Tibial artery (tissue), 4 donors: ENCODE results near the gene PTPRN2.
A peak's percentile ranks its signal among the peaks of the same experiment; 100 is the strongest.

Experiments used
- DNase-seq, 2 donors: peaks; one replicate each; pipeline ENCODE4 v3.0.0-alpha.2; 2019
- H3K27ac ChIP-seq, 2 donors: fragments of 200-600 bp; sonication (generic) in 1 of 2; 1 replicate in 1 of 2; 2 replicates in 1 of 2; pipeline ENCODE4 v1.5.1; 2018 to 2019; ENCODE audit warnings: mild to moderate bottlenecking in 1 of 2
- H3K27me3 ChIP-seq, 2 donors: fragments of 200-600 bp; sonication (generic) in 1 of 2; one replicate each; pipeline versions ENCODE4 v1.5.1 to v1.6.0; 2016 to 2019
- H3K36me3 ChIP-seq, 3 donors: fragments of 200-600 bp; sonication (generic) in 2 of 3; one replicate each; pipeline ENCODE4 v1.5.1; 2016 to 2019; ENCODE audit warnings: mild to moderate bottlenecking in 2 of 3
- H3K4me1 ChIP-seq, 4 donors: fragments of 200-600 bp; sonication (generic) in 2 of 4; 1 replicate in 3 of 4; 2 replicates in 1 of 4; pipeline ENCODE4 v1.5.1; 2016 to 2019
- H3K4me3 ChIP-seq, 2 donors: fragments of 200-600 bp; sonication (generic) in 1 of 2; 1 replicate in 1 of 2; 2 replicates in 1 of 2; pipeline ENCODE4 v1.5.1; 2018 to 2019; ENCODE audit warnings: mild to moderate bottlenecking in 2 of 2
- H3K9me3 ChIP-seq, 3 donors: fragments of 200-600 bp; sonication (generic) in 1 of 3; one replicate each; pipeline ENCODE4 v1.5.1; 2016 to 2019
- CTCF ChIP-seq, 2 experiments: fragments of 200-600 bp in 1 of 2; fragments of 450-650 bp in 1 of 2; IDR thresholded peaks; one replicate each; pipeline ENCODE4 v1.5.1; 2017 to 2019; ENCODE audit warnings: antibody characterized with exemption in 2 of 2, mild to moderate bottlenecking in 1 of 2, moderate library complexity in 1 of 2
- intact Hi-C: fragments of 100-400 bp; cut with DNase I; formaldehyde crosslinking; loops from one replicate; pipeline ENCODE4 v1.15.0; 2023; ENCODE audit warnings: low total_unique reads

Gene PTPRN2

GRCh38 chr7:157890921-157891401, 696.7 kb downstream of the PTPRN2 start:
- no peaks in the 10 kb centered on the region for H3K4me1 ChIP-seq
- no peaks in the 10 kb centered on the region for H3K36me3 ChIP-seq
- TF ChIP-seq CTCF (IDR thresholded peaks at IDR 0.05): no peak
- intact Hi-C loops: no loop called here
- H3K9me3 ChIP-seq: no peaks in the 10 kb centered on the region
- no peak overlapping the region for H3K27ac ChIP-seq
- H3K27me3 ChIP-seq: peaks cover 0 to 6% of the 10 kb centered on the region in 2 donors
- DNase-seq: peak; percentile 9 to 58
- no peak overlapping the region for H3K4me3 ChIP-seq

- no peak for TF ChIP-seq CTCF (IDR thresholded peaks at IDR 0.05)
- DNase-seq: no peak
- H3K9me3 ChIP-seq: peaks cover 0 to 7% (median 0%) of the 10 kb centered on the region in 3 donors
- no peaks in the 10 kb centered on the region for H3K4me1 ChIP-seq
- H3K27ac ChIP-seq: no peak overlapping the region
- no peak overlapping the region for H3K4me3 ChIP-seq
- intact Hi-C loops: no loop called here
- peaks cover 0 to 6% of the 10 kb centered on the region in 2 donors for H3K27me3 ChIP-seq
- no peaks in the 10 kb centered on the region for H3K36me3 ChIP-seq
Observed at GRCh38 chr7:157889480-157889879, 698.1 kb downstream of the PTPRN2 start.

- DNase-seq: peak; percentile 12 to 18
- Histone ChIP-seq H3K9me3 (peaks cover 0 to 7% (median 0%) of the 10 kb centered on the region in 3 donors), H3K36me3 (no peaks in the 10 kb centered on the region), H3K27me3 (peaks cover 0 to 6% of the 10 kb centered on the region in 2 donors), H3K4me3 (no peak overlapping the region), H3K27ac (no peak overlapping the region), H3K4me1 (no peaks in the 10 kb centered on the region)
- TF ChIP-seq CTCF (IDR thresholded peaks at IDR 0.05): no peak
- intact Hi-C loops: no loop called here
Observed at GRCh38 chr7:157888579-157888978, 699.0 kb downstream of the PTPRN2 start.

- no peak for DNase-seq
- TF ChIP-seq CTCF (IDR thresholded peaks at IDR 0.05): no peak
- no peak overlapping the region for H3K4me3 ChIP-seq
- H3K27me3 ChIP-seq: peaks cover 0 to 6% of the 10 kb centered on the region in 2 donors
- intact Hi-C loops: no loop called here
- no peak overlapping the region for H3K27ac ChIP-seq
- no peaks in the 10 kb centered on the region for H3K36me3 ChIP-seq
- H3K4me1 ChIP-seq: no peaks in the 10 kb centered on the region
- peaks cover 0 to 7% (median 0%) of the 10 kb centered on the region in 3 donors for H3K9me3 ChIP-seq
Observed at GRCh38 chr7:157887400-157887799, 700.2 kb downstream of the PTPRN2 start.

- intact Hi-C loops: no loop called here
- H3K4me1 ChIP-seq: no peaks in the 10 kb centered on the region
- peaks cover 0 to 3% of the 10 kb centered on the region in 2 donors for H3K27me3 ChIP-seq
- no peak overlapping the region for H3K27ac ChIP-seq
- H3K9me3 ChIP-seq: peaks cover 0 to 7% (median 0%) of the 10 kb centered on the region in 3 donors
- no peaks in the 10 kb centered on the region for H3K36me3 ChIP-seq
- DNase-seq: peak in 1 of 2 donors; percentile 19
- TF ChIP-seq CTCF (IDR thresholded peaks at IDR 0.05): no peak
- no peak overlapping the region for H3K4me3 ChIP-seq
Observed at GRCh38 chr7:157886711-157887110, 700.9 kb downstream of the PTPRN2 start.

GRCh38 chr7:157886266-157886665, 701.4 kb downstream of the PTPRN2 start:
- H3K4me3 ChIP-seq: no peak overlapping the region
- H3K9me3 ChIP-seq: peaks cover 0 to 7% (median 0%) of the 10 kb centered on the region in 3 donors
- intact Hi-C loops: no loop called here
- no peak for DNase-seq
- H3K4me1 ChIP-seq: no peaks in the 10 kb centered on the region
- H3K36me3 ChIP-seq: no peaks in the 10 kb centered on the region
- no peak overlapping the region for H3K27ac ChIP-seq
- TF ChIP-seq CTCF (IDR thresholded peaks at IDR 0.05): no peak
- H3K27me3 ChIP-seq: no peaks in the 10 kb centered on the region
